HepG2 (cell line): Measurements from ENCODE around the gene RBM45. TPM values are rescaled to one million over a fixed set of nuclear protein-coding genes. Genes with fewer than 3 reads are reported as not detected.

Source experiments
- ATAC-seq: fragments of 200-7000 bp; cut with Tn5 transposase; 3 replicates; pipeline ENCODE4 v1.9.1; 2020; ENCODE audit warnings: mild to moderate bottlenecking, moderate library complexity
- BruUV-seq: library from RNA; stranded (reverse); fragments of 400-500 nt; replicated peaks from 2 replicates; lab custom pipeline; 2021; lab: Mats Ljungman, UMichigan
- CTCF ChIA-PET: fragments of 300-600 bp; formaldehyde crosslinking; extraction: SDS; loops from one replicate; lab custom pipeline; 2021; ENCODE audit warnings: low total read pairs, inconsistent platforms, low intra/inter-chr PET ratio; lab: Yijun Ruan, JAX
- POLR2A ChIA-PET: fragments of 350-600 bp; sonication (Branson Sonifier 250); formaldehyde crosslinking; loops from one replicate; lab custom pipeline; 2020; ENCODE audit warnings: antibody characterized with exemption, inconsistent platforms; lab: Yijun Ruan, JAX
- DNase-seq: peaks from one replicate; pipeline ENCODE4 v3.0.0-alpha.2; 2015; ENCODE audit warnings: low spot score
- FAIRE-seq: peaks from 3 replicates; lab custom pipeline; 2011; peaks lifted over from hg19 to GRCh38; lab: Jason Lieb, UNC
- H2AFZ ChIP-seq: one replicate; pipeline ENCODE4 v1.6.1; 2011; ENCODE audit warnings: low read length, inconsistent platforms
- H3K27ac ChIP-seq: fragments of 300-600 bp; 3 replicates; pipeline ENCODE4 v1.8.0; 2011; ENCODE audit warnings: mixed run types, mild to moderate bottlenecking, mixed read lengths, low read length, inconsistent platforms; ENCODE audit not compliant: insufficient read depth; ENCODE audit errors: extremely low read length
- H3K27me3 ChIP-seq, 2 experiments: fragments of 200-600 bp in 1 of 2; 2 replicates in 1 of 2; 3 replicates in 1 of 2; pipeline versions ENCODE4 v1.6.0 to v1.8.0; 2011; ENCODE audit warnings: low read length in 2 of 2, mild to moderate bottlenecking in 2 of 2, moderate library complexity in 2 of 2, inconsistent platforms in 1 of 2; ENCODE audit not compliant: insufficient read depth in 2 of 2, control insufficient read depth in 1 of 2
- H3K36me3 ChIP-seq, 2 experiments: fragments of 200-600 bp in 1 of 2; replicated peaks in 1 of 2; 2 replicates in 1 of 2; 3 replicates in 1 of 2; pipeline versions ENCODE4 v1.5.1 to v1.8.0; 2011; ENCODE audit warnings: low read length in 2 of 2, inconsistent platforms in 1 of 2; ENCODE audit not compliant: insufficient read depth in 2 of 2, control insufficient read depth in 1 of 2
- H3K4me1 ChIP-seq: 2 replicates; pipeline ENCODE4 v1.5.1; 2012; ENCODE audit warnings: low read length, inconsistent platforms; ENCODE audit not compliant: insufficient read depth
- H3K4me2 ChIP-seq: 2 replicates; pipeline ENCODE4 v1.6.0; 2011; ENCODE audit warnings: low read depth, low read length, inconsistent platforms
- H3K4me3 ChIP-seq, 3 experiments: fragments of 200-600 bp in 1 of 3; sonication (generic), shearing (Covaris generic) in 1 of 3; replicated peaks in 1 of 3; 2 replicates each; pipeline ENCODE4 v1.5.1; 2011 to 2016; ENCODE audit warnings: low read length in 3 of 3, inconsistent platforms in 2 of 3, low read depth in 2 of 3, mild to moderate bottlenecking in 2 of 3, control low read depth in 1 of 3, mixed read lengths in 1 of 3; ENCODE audit not compliant: insufficient read depth in 1 of 3
- H3K79me2 ChIP-seq: one replicate; pipeline ENCODE4 v1.6.1; 2011; ENCODE audit warnings: low read length, inconsistent platforms; ENCODE audit not compliant: insufficient read depth
- H3K9ac ChIP-seq: 2 replicates; pipeline ENCODE4 v1.6.0; 2011; ENCODE audit warnings: mild to moderate bottlenecking, low read depth, low read length, inconsistent platforms; ENCODE audit not compliant: insufficient read depth
- H3K9me3 ChIP-seq: 2 replicates; pipeline ENCODE4 v1.5.1; 2012; ENCODE audit warnings: mild to moderate bottlenecking, low read length
- H4K20me1 ChIP-seq: 2 replicates; pipeline ENCODE4 v1.6.0; 2011; ENCODE audit warnings: inconsistent platforms, mild to moderate bottlenecking, low read length, moderate library complexity; ENCODE audit not compliant: insufficient read depth
- CREBL2 ChIP-seq: sonication (generic); formaldehyde crosslinking; IDR thresholded peaks from 2 replicates; pipeline ENCODE4 v1.8.1; 2023; ENCODE audit warnings: missing genetic modification reagents, mild to moderate bottlenecking, borderline replicate concordance
- DRAP1 ChIP-seq: IDR thresholded peaks from 2 replicates; pipeline ENCODE4 v1.6.1; 2016; ENCODE audit warnings: missing genetic modification reagents, missing compliant biosample characterization
- E2F5 ChIP-seq: sonication (generic); formaldehyde crosslinking; conservative IDR thresholded peaks from 2 replicates; pipeline ENCODE4 v1.4.0; 2020; ENCODE audit warnings: missing genetic modification reagents
- FOXO4 ChIP-seq: sonication (generic); formaldehyde crosslinking; conservative IDR thresholded peaks from 2 replicates; pipeline ENCODE4 v1.8.1; 2023; ENCODE audit warnings: missing genetic modification reagents
- MLXIP ChIP-seq: sonication (generic); formaldehyde crosslinking; IDR thresholded peaks from 2 replicates; pipeline ENCODE4 v1.9.0; 2021; ENCODE audit warnings: missing genetic modification reagents, borderline replicate concordance
- NR2F1 ChIP-seq, 2 experiments: fragments of 450-650 bp in 1 of 2; formaldehyde crosslinking in 1 of 2; IDR thresholded peaks; 2 replicates each; pipeline versions ENCODE4 v1.5.0 to v1.6.1; 2016 to 2020; ENCODE audit warnings: mild to moderate bottlenecking in 1 of 2, missing compliant biosample characterization in 1 of 2, missing genetic modification reagents in 1 of 2, moderate library complexity in 1 of 2
- SALL2 ChIP-seq: sonication (generic); formaldehyde crosslinking; IDR thresholded peaks from 2 replicates; pipeline ENCODE4 v1.8.1; 2023; ENCODE audit warnings: mild to moderate bottlenecking, missing genetic modification reagents, inconsistent platforms
- SKI ChIP-seq: fragments of 450-650 bp; IDR thresholded peaks from one replicate; pipeline ENCODE4 v1.6.1; 2018; ENCODE audit warnings: mild to moderate bottlenecking; ENCODE audit not compliant: partially characterized antibody
- SMC3 ChIP-seq: IDR thresholded peaks from 2 replicates; pipeline ENCODE4 v1.6.1; 2011; ENCODE audit warnings: low read length, improper control_type of control experiment
- TEAD3 ChIP-seq: optimal IDR thresholded peaks from 2 replicates; pipeline ENCODE3; 2016; ENCODE audit warnings: borderline replicate concordance
- ZMAT3 ChIP-seq: sonication (generic); formaldehyde crosslinking; conservative IDR thresholded peaks from 2 replicates; pipeline ENCODE4 v1.7.0; 2021; ENCODE audit warnings: missing genetic modification reagents
- ZNF224 ChIP-seq: sonication (generic); formaldehyde crosslinking; IDR thresholded peaks from 2 replicates; pipeline ENCODE4 v1.5.0; 2020; ENCODE audit warnings: mild to moderate bottlenecking, missing genetic modification reagents
- ZNF383 ChIP-seq: sonication (generic); formaldehyde crosslinking; IDR thresholded peaks from 2 replicates; pipeline ENCODE4 v1.4.0; 2020; ENCODE audit warnings: missing genetic modification reagents, mild to moderate bottlenecking, borderline replicate concordance
- WGBS: methylation state at CpG from one replicate; pipeline ENCODE4 v1.1.6; 2017; ENCODE audit warnings: low lambda C conversion rate; 5-methylcytosine and 5-hydroxymethylcytosine counted together
- in situ Hi-C: cut with HindIII; loops from 2 replicates; pipeline ENCODE4 v1.10.0; 2017; ENCODE audit warnings: low pct_unique_long_range_greater_than_20kb; ENCODE audit not compliant: extremely low pct_ligation_motif_present
- intact Hi-C: fragments of 100-400 bp; cut with micrococcal nuclease; formaldehyde crosslinking; loops from one replicate; pipeline ENCODE4 v1.10.0; 2022; ENCODE audit not compliant: unreplicated experiment
- polyA plus RNA-seq, 8 experiments: library from polyadenylated mRNA; depleted of rRNA in 3 of 8; stranded (reverse) in 7 of 8; unstranded in 1 of 8; fragments of >200 nt; fragmentation: Illumina TruSeq in 4 of 8; extraction: Trizol in 4 of 8; gene quantifications; 2 replicates each; pipeline versions ENCODE4 v1.2.1 to v1.2.3, GENCODE V29; 2011 to 2016; ENCODE audit warnings: low read depth in 4 of 8, missing spikeins in 1 of 8, mixed read lengths in 1 of 8; ENCODE audit not compliant: insufficient read depth in 1 of 8
- total RNA-seq, 5 experiments: library from RNA; depleted of rRNA; stranded (reverse); fragments of >200 nt; fragmentation: Illumina TruSeq; extraction: Trizol; gene quantifications; 2 replicates each; pipeline ENCODE4 v1.2.3, GENCODE V29; 2016; ENCODE audit warnings: low read depth in 1 of 5

The RBM45 gene
- total and polyA plus RNA-seq, 2 of the 13 experiments (the other 11 are each of a cell fraction or from before 2014, with no cell fraction given) = 5.7 to 25.2 TPM

GRCh38 chr2:178114462-178114861 lies 2.2 kb downstream of the RBM45 start:
- no peak overlapping the region for H3K4me2 ChIP-seq
- no peaks in the 10 kb centered on the region for H3K27me3 ChIP-seq
- no peak overlapping the region for H2AFZ ChIP-seq
- BruUV-seq = no TSS peak
- no peak for FAIRE-seq
- H3K36me3 ChIP-seq = no peaks in the 10 kb centered on the region
- no peaks in the 10 kb centered on the region for H3K9me3 ChIP-seq
- no peak overlapping the region for H3K9ac ChIP-seq
- peaks cover 15% of the 10 kb centered on the region for H3K4me1 ChIP-seq
- no peaks in the 10 kb centered on the region for H4K20me1 ChIP-seq
- H3K79me2 ChIP-seq = no peaks in the 10 kb centered on the region
- no peak for DNase-seq
- no peak for TF ChIP-seq SALL2 (CRISPR knock-in tag)
- TF ChIP-seq FOXO4 (CRISPR knock-in tag) = no peak
- no peak for TF ChIP-seq ZNF224 (CRISPR knock-in tag)
- ChIA-PET CTCF (no interaction called here), POLR2A (no interaction called here)
- H3K4me3 ChIP-seq = no peak overlapping the region
- ATAC-seq = no peak
- 95% methylated on average over 2 of the region's 2 CpGs for WGBS
- in situ Hi-C loops = loop anchor here (10.0 kb wide), 1 partner anchor 300 kb away; no protein-coding TSS in a partner anchor
- H3K27ac ChIP-seq = no peak overlapping the region
- intact Hi-C loops = loop anchor here (5.0 kb wide), 3 partner anchors 78 to 283 kb away; partner anchors contain the start of gene OSBPL6

- no peaks in the 10 kb centered on the region for H3K79me2 ChIP-seq
- H3K36me3 ChIP-seq = no peaks in the 10 kb centered on the region
- H3K9ac ChIP-seq = no peak overlapping the region
- no peak for FAIRE-seq
- no TSS peak for BruUV-seq
- in situ Hi-C loops = loop anchor here (10.0 kb wide), 1 partner anchor 300 kb away; no protein-coding TSS in a partner anchor
- H3K4me3 ChIP-seq = no peak overlapping the region
- ChIA-PET CTCF (no interaction called here), POLR2A (no interaction called here)
- no peaks in the 10 kb centered on the region for H4K20me1 ChIP-seq
- H3K4me1 ChIP-seq = peaks cover 15% of the 10 kb centered on the region
- no peaks in the 10 kb centered on the region for H3K27me3 ChIP-seq
- no peak for DNase-seq
- H3K4me2 ChIP-seq = no peak overlapping the region
- no peak overlapping the region for H2AFZ ChIP-seq
- intact Hi-C loops = no loop called here
- ATAC-seq = no peak
- no peak overlapping the region for H3K27ac ChIP-seq
- H3K9me3 ChIP-seq = no peaks in the 10 kb centered on the region
- TF ChIP-seq MLXIP (no peak), SKI (no peak), NR2F1 (CRISPR knock-in tag; IDR thresholded peaks at IDR 0.05) (no peak), CREBL2 (CRISPR knock-in tag) (no peak), SMC3 (no peak), E2F5 (CRISPR knock-in tag) (no peak), ZMAT3 (CRISPR knock-in tag) (no peak), TEAD3 (CRISPR knock-in tag) (no peak), DRAP1 (CRISPR knock-in tag) (no peak), ZNF383 (no peak)
Observed at GRCh38 chr2:178115271-178115670, 3.0 kb downstream of the RBM45 start.
